GM18505 (cell line): ENCODE results near the gene TMEM59L.

Experiments
- ATAC-seq: cut with Tn5 transposase; IDR thresholded peaks from one replicate; pipeline ENCODE4 v1.9.1; 2021; ENCODE audit not compliant: unreplicated experiment
- POLR2A ChIP-seq: IDR thresholded peaks from 4 replicates; pipeline ENCODE4 v1.6.1; 2011; ENCODE audit warnings: borderline replicate concordance; ENCODE audit not compliant: insufficient read depth, insufficient read length; ENCODE audit errors: extremely low read depth

Gene TMEM59L

GRCh38 chr19:18647371-18647767 lies 34.7 kb downstream of the TMEM59L start:
- no peak for ATAC-seq
- TF ChIP-seq POLR2A, result no peak

DNA sequence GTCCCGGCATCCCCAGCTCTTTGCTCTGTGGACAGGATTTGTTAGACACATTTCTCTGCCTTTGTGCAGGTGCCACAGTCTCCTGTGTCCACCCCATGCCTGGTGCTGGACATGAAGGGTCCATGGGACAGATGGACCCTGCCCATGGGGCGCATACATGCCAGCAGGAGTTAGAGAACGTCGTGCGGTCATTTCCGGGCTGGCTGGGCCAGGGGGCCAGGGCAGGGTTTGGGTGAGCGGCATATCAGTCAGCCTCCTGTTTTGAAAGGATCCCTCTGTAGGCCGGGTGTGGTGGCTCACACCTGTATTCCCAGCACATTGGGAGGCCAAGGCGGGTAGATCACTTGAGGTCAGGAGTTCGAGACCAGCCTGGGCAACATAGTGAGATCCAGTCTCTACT lies 35.1 kb downstream of the TMEM59L start:
- no peak for TF ChIP-seq POLR2A

GRCh38 chr19:18648973-18649315 lies 36.3 kb downstream of the TMEM59L start:
- no peak for TF ChIP-seq POLR2A
- no peak for ATAC-seq

More for the DNA sequence above, 35.1 kb downstream of the TMEM59L start:
- no peak for ATAC-seq

DNA sequence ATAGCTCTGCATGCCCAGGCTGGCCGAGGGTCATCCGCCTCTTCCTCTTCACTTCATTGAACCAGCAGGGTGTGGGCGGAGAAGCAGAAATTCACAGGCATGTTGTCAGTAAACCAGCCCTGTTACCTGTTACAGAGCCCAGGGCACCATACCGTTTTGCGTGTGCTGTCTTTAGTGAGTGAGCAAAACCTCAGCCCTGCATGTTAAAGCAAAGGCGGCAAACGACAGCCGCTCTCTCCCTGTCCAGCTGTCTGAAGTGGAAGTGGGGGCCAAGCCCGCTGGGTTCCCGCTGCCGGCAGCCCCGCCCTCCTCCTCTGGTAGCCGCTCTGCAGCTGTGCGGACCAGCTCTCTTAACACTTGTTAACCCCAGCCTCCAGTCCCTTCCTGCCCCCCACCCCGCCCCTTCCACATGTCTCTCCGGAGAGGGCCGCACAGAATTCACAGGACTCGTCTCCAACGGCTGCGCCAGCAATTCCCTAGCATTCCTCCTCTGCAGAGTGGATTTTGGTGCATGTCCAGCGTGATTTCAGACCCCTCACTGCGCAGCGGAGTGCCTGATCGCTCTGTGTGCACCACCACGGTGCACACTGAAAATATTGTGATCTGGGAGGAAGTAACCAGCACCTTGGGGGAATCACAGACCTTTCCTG lies 36.8 kb downstream of the TMEM59L start:
- no peak for ATAC-seq
- TF ChIP-seq POLR2A, result no peak

DNA sequence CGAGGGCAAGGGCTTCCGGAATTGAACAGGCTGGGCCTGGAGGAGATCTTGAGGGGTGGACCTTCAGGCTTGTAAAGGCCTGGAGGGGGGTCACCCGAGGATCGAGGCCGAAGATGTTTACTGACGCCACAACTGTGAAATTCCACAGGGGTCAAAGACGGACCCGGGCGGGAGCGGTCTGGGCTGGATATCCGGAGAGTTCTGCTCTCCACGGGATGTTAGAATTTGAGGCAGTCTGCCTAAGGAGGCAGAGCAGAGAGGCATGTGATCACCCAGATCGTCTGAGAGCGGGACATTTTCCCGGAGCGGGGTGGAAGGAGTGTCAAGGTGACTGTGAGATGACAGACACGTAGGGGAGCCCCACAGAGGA lies 37.3 kb downstream of the TMEM59L start:
- TF ChIP-seq POLR2A, result no peak
- ATAC-seq, result no peak

GRCh38 chr19:18650468-18651041 lies 37.9 kb downstream of the TMEM59L start:
- ATAC-seq, result no peak
- TF ChIP-seq POLR2A, result no peak

GRCh38 chr19:18651300-18651699 lies 38.6 kb downstream of the TMEM59L start:
- no peak for ATAC-seq
- no peak for TF ChIP-seq POLR2A

- ATAC-seq, result no peak
- TF ChIP-seq POLR2A, result no peak
Observed at GRCh38 chr19:18651733-18652132, 39.1 kb downstream of the TMEM59L start.

GRCh38 chr19:18653853-18654252 lies 41.2 kb downstream of the TMEM59L start:
- no peak for ATAC-seq
- TF ChIP-seq POLR2A, result no peak

GRCh38 chr19:18654469-18654868 lies 41.8 kb downstream of the TMEM59L start:
- no peak for ATAC-seq
- TF ChIP-seq POLR2A, result no peak

- no peak for ATAC-seq
- no peak for TF ChIP-seq POLR2A
Observed at GRCh38 chr19:18655173-18655844, 42.6 kb downstream of the TMEM59L start.

DNA sequence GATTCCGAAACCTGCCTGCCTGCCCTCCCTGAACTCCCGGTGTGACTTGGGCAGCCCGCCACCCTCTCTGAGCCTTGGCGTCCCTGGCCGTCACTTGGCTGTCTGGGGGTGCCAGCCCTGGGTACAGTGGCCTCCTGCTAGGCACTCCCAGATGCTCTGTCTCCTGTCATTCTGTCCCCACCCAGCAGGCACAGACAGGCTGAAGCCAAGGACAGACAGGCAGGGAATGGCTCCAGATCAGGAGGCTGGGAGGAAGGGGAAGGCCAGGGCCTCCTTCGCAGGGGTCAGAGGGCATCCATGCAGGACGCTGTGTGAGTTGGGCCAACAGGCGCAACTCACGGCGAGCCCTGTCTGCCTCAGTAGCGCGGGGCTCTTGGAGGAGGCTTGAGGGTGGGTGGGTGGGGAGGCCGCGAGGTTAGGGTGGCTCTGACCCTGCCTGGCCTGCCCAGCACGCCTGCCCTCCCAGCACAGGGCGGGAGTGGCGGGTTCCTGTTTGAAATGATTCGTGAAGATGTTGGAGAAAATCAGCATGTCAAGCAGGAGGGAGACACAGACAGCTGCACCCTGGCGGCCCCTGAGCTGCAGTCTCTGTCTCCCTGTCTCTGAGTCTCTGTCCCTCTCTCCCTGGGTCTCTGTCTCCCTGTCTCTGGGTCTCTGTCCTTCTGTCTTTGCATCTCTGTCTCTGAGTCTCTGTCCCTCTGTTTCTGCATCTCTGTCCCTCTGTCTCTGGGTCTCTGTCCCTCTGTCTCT lies 43.8 kb downstream of the TMEM59L start:
- ATAC-seq, result no peak
- TF ChIP-seq POLR2A, result no peak

DNA sequence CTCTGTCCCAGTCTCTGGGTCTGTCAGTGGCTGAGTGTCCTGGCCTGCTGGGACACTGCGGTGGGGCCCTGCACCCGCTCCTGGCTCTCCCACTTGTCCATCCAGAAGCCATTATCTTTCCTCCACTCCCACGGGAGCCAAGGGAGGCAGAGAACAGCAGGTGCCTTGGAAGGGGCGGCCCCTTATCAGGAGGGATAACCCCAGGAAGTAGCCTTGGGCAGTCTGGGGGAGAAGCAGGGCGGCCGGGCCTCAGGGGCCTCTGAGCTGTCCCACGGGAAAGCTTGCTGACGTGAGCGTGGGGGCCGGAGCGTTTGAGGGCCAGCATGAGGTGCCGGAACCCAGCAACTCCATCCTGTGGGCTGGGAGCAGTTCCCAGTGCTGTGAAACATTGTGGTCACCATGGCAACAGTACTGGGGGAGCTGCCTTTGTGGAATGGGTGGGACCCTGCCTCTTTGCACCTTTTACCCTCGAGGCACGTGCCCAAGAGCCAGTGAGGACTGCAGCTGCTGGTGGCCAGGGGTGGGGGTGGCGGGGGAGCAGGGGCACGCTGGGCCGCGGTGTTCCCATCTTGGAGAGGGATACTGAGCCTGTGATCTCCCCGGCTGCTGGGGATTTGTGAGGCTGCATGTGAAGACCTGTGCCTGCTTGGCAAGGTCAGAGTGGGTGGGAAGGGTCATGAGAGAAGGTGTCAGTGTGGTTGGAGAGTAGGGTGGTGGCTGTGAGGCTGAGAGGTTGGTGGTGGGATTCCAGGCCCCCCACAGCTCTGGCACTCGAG lies 45.1 kb downstream of the TMEM59L start:
- TF ChIP-seq POLR2A, result no peak
- ATAC-seq, result no peak
